ENCODE results near the gene EMP2. TPM values are rescaled to one million over a fixed set of nuclear protein-coding genes. Genes with fewer than 3 reads are reported as not detected.

Gene EMP2
- total and polyA plus RNA-seq, 2 of the 4 experiments (the other 2 are of a cell fraction), result 13.8 to 18.3 TPM

DNA sequence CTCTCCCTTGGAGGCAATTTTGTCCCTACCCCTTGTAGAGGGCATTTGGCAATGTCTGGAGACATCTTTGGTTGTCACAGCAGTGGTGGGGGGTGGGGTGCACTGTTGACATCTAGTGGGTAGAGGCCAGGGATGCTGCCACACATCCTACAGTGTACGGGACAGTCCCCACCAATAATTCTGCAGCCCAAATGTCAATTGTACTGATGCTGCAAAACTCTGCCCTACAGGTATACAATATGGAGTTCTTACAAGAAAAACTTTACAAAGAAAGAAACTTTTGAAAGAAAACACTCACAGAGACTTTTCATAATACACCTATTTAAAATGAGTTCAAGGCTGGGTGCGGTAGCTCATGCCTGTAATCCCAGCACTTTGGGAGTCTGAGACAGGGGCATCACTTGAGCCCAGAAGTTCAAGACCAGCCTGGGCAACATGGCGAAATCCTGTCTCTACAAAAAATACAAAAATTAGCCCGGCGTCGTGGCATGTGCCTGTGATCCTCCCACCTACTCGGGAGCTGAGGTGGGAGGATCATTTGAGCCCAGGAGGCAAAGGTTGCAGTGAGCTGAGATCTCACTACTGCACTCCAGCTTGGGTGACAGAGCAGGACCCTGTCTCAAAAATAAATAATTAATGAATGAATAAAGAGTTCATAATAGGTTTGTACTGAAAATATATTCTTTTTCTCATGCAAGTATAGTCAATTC lies 59.4 kb downstream of the EMP2 start:
- ChIA-PET POLR2A (ENCODE audit: unreplicated experiment) (no interaction called here), CTCF (interaction anchor here (0.6 to 1.7 kb wide), 7 partner anchors 8 to 216 kb away, joined by 3 to 13 read pairs (median 3); no protein-coding TSS in a partner anchor)
- Histone ChIP-seq H3K27me3 (ENCODE audit: control insufficient read depth, insufficient read depth, low read length) (no peaks in the 10 kb centered on the region), H3K4ac (ENCODE audit: low read depth, low read length) (no peak overlapping the region), H2AK9ac (replicated peaks; ENCODE audit: low read depth, low read length, poor library complexity) (no peak overlapping the region), H2AK5ac (ENCODE audit: low read depth, low read length) (no peak overlapping the region), H2BK20ac (ENCODE audit: low read depth, low read length) (no peak overlapping the region), H3K4me1 (ENCODE audit: control insufficient read depth, insufficient read depth, low read length) (no peaks in the 10 kb centered on the region), H2BK15ac (ENCODE audit: low read depth, low read length) (no peak overlapping the region), H3K56ac (ENCODE audit: extremely low read depth, insufficient read depth, low read length) (no peak overlapping the region), H4K91ac (ENCODE audit: insufficient read depth, low read depth, low read length) (no peak overlapping the region), H4K8ac (ENCODE audit: low read depth in 2 of 2, low read length in 2 of 2) (no peak overlapping the region), H2AFZ (replicated peaks; ENCODE audit: low read length, poor library complexity) (no peak overlapping the region), H2BK120ac (ENCODE audit: low read depth, low read length) (no peak overlapping the region), H3K79me1 (ENCODE audit: low read depth in 1 of 2, low read length in 2 of 2) (no peaks in the 10 kb centered on the region), H3K9me1 (ENCODE audit: insufficient read depth, low read length) (no peaks in the 10 kb centered on the region), H3K4me2 (ENCODE audit: low read depth, low read length) (no peak overlapping the region), H3K36me3 (ENCODE audit: control insufficient read depth, insufficient read depth, low read length) (no peaks in the 10 kb centered on the region), H3K27ac (ENCODE audit: insufficient read depth, low read length) (no peak overlapping the region), H4K5ac (ENCODE audit: low read depth, low read length) (no peak overlapping the region), H3K23ac (ENCODE audit: low read depth, low read length) (no peak overlapping the region), H3K14ac (replicated peaks; ENCODE audit: low read depth, low read length) (no peak overlapping the region), H3K18ac (ENCODE audit: low read depth, low read length) (no peak overlapping the region), H3K4me3 (ENCODE audit: insufficient read depth, low read depth, low read length) (no peak overlapping the region), H3K9me3 (ENCODE audit: control insufficient read depth, insufficient read depth, low read length) (no peaks in the 10 kb centered on the region), H4K20me1 (ENCODE audit: insufficient read depth, low read length) (no peaks in the 10 kb centered on the region), H3K9ac (ENCODE audit: low read depth, low read length) (no peak overlapping the region), H2BK5ac (ENCODE audit: low read depth, low read length, poor library complexity, severe bottlenecking) (no peak overlapping the region)
- in situ Hi-C loops (cut with MboI; ENCODE audit: low sequenced_read_pairs), result loop anchor here (10.0 to 25.0 kb wide), 2 partner anchors 394 to 1509 kb away; no protein-coding TSS in a partner anchor
- dilution Hi-C loops (cut with HindIII; ENCODE audit: low sequenced_read_pairs, unreplicated experiment), result no loop called here
- 86% methylated on average over 1 of the region's 7 CpGs; no CpG with 5 or more reads in 1 of the 2 experiments for WGBS, 2 experiments (ENCODE audit: extremely low coverage in 2 of 2, insufficient read length in 1 of 2)
- ATAC-seq (ENCODE audit: low read depth), result no peak
- no TSS peak for BruUV-seq (replicated peaks)
- no peak for DNase-seq
- TF ChIP-seq CHD1 (IDR thresholded peaks at IDR 0.05; ENCODE audit: low read depth, low read length), result no peak
- intact Hi-C loops (cut with micrococcal nuclease), result loop anchor here (1.0 kb wide), 2 partner anchors 216 to 397 kb away; no protein-coding TSS in a partner anchor
